K562 (cell line): Measurements from ENCODE around the gene STK32C. TPM values are rescaled to one million over a fixed set of nuclear protein-coding genes. Genes with fewer than 3 reads are reported as not detected.
A peak's percentile ranks its signal among the peaks of the same experiment; 100 is the strongest.

ENCODE experiments used
- ATAC-seq: fragments of 200-7000 bp; cut with Tn5 transposase; 3 replicates; pipeline ENCODE4 v1.9.1; 2020; ENCODE audit warnings: moderate library complexity
- BruUV-seq: library from RNA; stranded (reverse); fragments of 400-500 nt; replicated peaks from 2 replicates; lab custom pipeline; 2021; lab: Mats Ljungman, UMichigan
- CTCF ChIA-PET: fragments of 300-600 bp; formaldehyde crosslinking; extraction: SDS; loops from one replicate; lab custom pipeline; 2021; ENCODE audit warnings: low intra/inter-chr PET ratio; lab: Yijun Ruan, JAX
- POLR2A ChIA-PET: fragments of 300-600, 350-650 bp; sonication (Branson Sonifier 250); formaldehyde crosslinking; extraction: SDS; loops from one replicate; lab custom pipeline; 2021; ENCODE audit warnings: antibody characterized with exemption, inconsistent platforms; lab: Yijun Ruan, JAX
- DNase-seq, 4 experiments: peaks; one replicate each; pipeline versions ENCODE4 v3.0.0 to v3.0.0-alpha.2; 2011 to 2018; ENCODE audit warnings: low spot score in 3 of 4, mixed read lengths in 3 of 4; ENCODE audit errors: extremely low read depth in 1 of 4
- FAIRE-seq: peaks from 2 replicates; lab custom pipeline; 2011; peaks lifted over from hg19 to GRCh38; lab: Jason Lieb, UNC
- H2AFZ ChIP-seq: 2 replicates; pipeline ENCODE4 v1.6.0; 2011; ENCODE audit warnings: low read depth, low read length, control low read depth, inconsistent platforms
- H3K27ac ChIP-seq: fragments of 200-600 bp; 3 replicates; pipeline ENCODE4 v1.8.0; 2011; ENCODE audit warnings: low read depth, mild to moderate bottlenecking, control low read depth, inconsistent platforms, low read length, moderate library complexity, mixed read lengths; ENCODE audit errors: extremely low read depth
- H3K27me3 ChIP-seq, 2 experiments: fragments of 300-600 bp in 1 of 2; 2 replicates in 1 of 2; 3 replicates in 1 of 2; pipeline versions ENCODE4 v1.6.0 to v1.8.0; 2011; ENCODE audit warnings: inconsistent platforms in 2 of 2, low read length in 2 of 2, mild to moderate bottlenecking in 1 of 2, mixed read lengths in 1 of 2, moderate library complexity in 1 of 2; ENCODE audit not compliant: control insufficient read depth in 2 of 2, insufficient read depth in 2 of 2
- H3K36me3 ChIP-seq: fragments of 300-600 bp; 3 replicates; pipeline ENCODE4 v1.8.0; 2011; ENCODE audit warnings: mild to moderate bottlenecking, low read length, inconsistent platforms; ENCODE audit not compliant: control insufficient read depth, insufficient read depth
- H3K4me1 ChIP-seq, 2 experiments: fragments of 200-600 bp in 1 of 2; replicated peaks in 1 of 2; 2 replicates in 1 of 2; 3 replicates in 1 of 2; pipeline versions ENCODE4 v1.5.1 to v1.8.0; 2011; ENCODE audit warnings: inconsistent platforms in 2 of 2, low read length in 2 of 2, mild to moderate bottlenecking in 1 of 2, mixed read lengths in 1 of 2, moderate library complexity in 1 of 2; ENCODE audit not compliant: control insufficient read depth in 2 of 2, insufficient read depth in 2 of 2
- H3K4me2 ChIP-seq: 2 replicates; pipeline ENCODE4 v1.6.1; 2011; ENCODE audit warnings: low read length, control low read depth, inconsistent platforms, mixed read lengths; ENCODE audit not compliant: insufficient read depth
- H3K4me3 ChIP-seq: fragments of 200-600 bp; sonication (generic), shearing (Covaris generic); 2 replicates; pipeline ENCODE4 v1.5.1; 2016; ENCODE audit warnings: control low read depth, inconsistent platforms
- H3K79me2 ChIP-seq: fragments of 200-600 bp; 3 replicates; pipeline ENCODE4 v1.8.0; 2011; ENCODE audit warnings: low read length, inconsistent platforms; ENCODE audit not compliant: control insufficient read depth, insufficient read depth
- H3K9ac ChIP-seq, 2 experiments: 2 replicates each; pipeline versions ENCODE4 v1.6.0 to v1.6.1; 2011; ENCODE audit warnings: low read depth in 2 of 2, low read length in 2 of 2, control low read depth in 1 of 2, inconsistent platforms in 1 of 2, mild to moderate bottlenecking in 1 of 2, mixed read lengths in 1 of 2; ENCODE audit not compliant: insufficient read depth in 1 of 2
- H3K9me1 ChIP-seq: one replicate; pipeline ENCODE4 v1.6.0; 2011; ENCODE audit warnings: inconsistent platforms, mild to moderate bottlenecking, low read length, moderate library complexity; ENCODE audit not compliant: control insufficient read depth, insufficient read depth
- H3K9me3 ChIP-seq: replicated peaks from 2 replicates; pipeline ENCODE4 v1.5.1; 2011; ENCODE audit warnings: low read depth, low read length, inconsistent platforms; ENCODE audit not compliant: control insufficient read depth, insufficient read depth
- H4K20me1 ChIP-seq: replicated peaks from 2 replicates; pipeline ENCODE4 v1.6.1; 2011; ENCODE audit warnings: low read length, inconsistent platforms, mixed read lengths; ENCODE audit not compliant: control insufficient read depth, insufficient read depth
- KAT8 ChIP-seq: fragments of 450-650 bp; IDR thresholded peaks from 2 replicates; pipeline ENCODE4 v1.6.1; 2016; ENCODE audit warnings: low read depth, mild to moderate bottlenecking
- NR2C2 ChIP-seq, 2 experiments: fragments of 200-800 bp in 1 of 2; sonication (Bioruptor generic) in 1 of 2; sonication (generic) in 1 of 2; formaldehyde crosslinking in 1 of 2; IDR thresholded peaks; 2 replicates each; pipeline versions ENCODE4 v1.6.1 to v1.8.0; 2016 to 2022; ENCODE audit warnings: mild to moderate bottlenecking in 1 of 2, missing compliant biosample characterization in 1 of 2, missing genetic modification characterization in 1 of 2, missing genetic modification reagents in 1 of 2
- PTBP1 ChIP-seq: fragments of 200-400 bp; formaldehyde crosslinking; IDR thresholded peaks from 2 replicates; pipeline ENCODE4 v1.6.1; 2017; ENCODE audit warnings: low read depth, low read length
- SMAD4 ChIP-seq: fragments of 250-450 bp; sonication (Bioruptor Pico); conservative IDR thresholded peaks from 2 replicates; pipeline ENCODE4 v1.8.0; 2021; ENCODE audit warnings: inconsistent platforms, mild to moderate bottlenecking, moderate library complexity
- ZNF263 ChIP-seq: sonication (generic); formaldehyde crosslinking; IDR thresholded peaks from 2 replicates; pipeline ENCODE4 v1.8.0; 2022; ENCODE audit warnings: mild to moderate bottlenecking, missing genetic modification reagents, borderline replicate concordance
- WGBS: fragments of 100-300 bp; shearing (Covaris generic); methylation state at CpG from one replicate; pipeline ENCODE4 v1.1.6; 2016; ENCODE audit warnings: low coverage, mixed read lengths; ENCODE audit not compliant: insufficient coverage; ENCODE audit errors: missing lambda C conversion rate; 5-methylcytosine and 5-hydroxymethylcytosine counted together
- in situ Hi-C: fragments of 300-500 bp; cut with MboI; formaldehyde crosslinking; loops from 4 replicates; pipeline ENCODE4 v1.15.0; 2018; ENCODE audit warnings: inconsistent platforms, mixed read lengths
- intact Hi-C: fragments of 100-400 bp; cut with micrococcal nuclease; formaldehyde crosslinking; loops from 2 replicates; pipeline ENCODE4 v1.14.2; 2022
- polyA plus RNA-seq, 8 experiments: library from polyadenylated mRNA; depleted of rRNA in 4 of 8; stranded (reverse) in 5 of 8; unstranded in 3 of 8; fragments of >200 nt; fragmentation: Nextera tagmentation in 2 of 8; fragmentation: Illumina TruSeq in 1 of 8; extraction: Ambion mirVana in 2 of 8; extraction: Trizol in 1 of 8; gene quantifications; 2 replicates each; pipeline versions ENCODE4 v1.2.1 to v1.2.3, GENCODE V29; 2011 to 2014; ENCODE audit warnings: inconsistent platforms in 1 of 8, missing spikeins in 1 of 8
- total RNA-seq, 7 experiments: library from RNA; depleted of rRNA in 6 of 7; stranded (reverse); fragments of >200 nt in 6 of 7; fragmentation: Illumina TruSeq in 2 of 7; extraction: Trizol in 2 of 7; gene quantifications; 2 replicates each; pipeline versions ENCODE4 v1.2.1 to v1.2.3, GENCODE V29; 2011 to 2021; ENCODE audit warnings: low replicate concordance in 1 of 7
- TF ChIP-seq, protein P1 (sequence below): fragments of 250-450 bp; sonication (Bioruptor Pico); IDR thresholded peaks from 2 replicates; pipeline ENCODE4 v1.9.0; 2021; ENCODE audit warnings: mild to moderate bottlenecking, inconsistent platforms

The STK32C gene
- total and polyA plus RNA-seq, 9 of the 15 experiments (the other 6 are each of a cell fraction or from before 2014, with no cell fraction given), result 1.5 to 20.9 (median 6.5) TPM

DNA sequence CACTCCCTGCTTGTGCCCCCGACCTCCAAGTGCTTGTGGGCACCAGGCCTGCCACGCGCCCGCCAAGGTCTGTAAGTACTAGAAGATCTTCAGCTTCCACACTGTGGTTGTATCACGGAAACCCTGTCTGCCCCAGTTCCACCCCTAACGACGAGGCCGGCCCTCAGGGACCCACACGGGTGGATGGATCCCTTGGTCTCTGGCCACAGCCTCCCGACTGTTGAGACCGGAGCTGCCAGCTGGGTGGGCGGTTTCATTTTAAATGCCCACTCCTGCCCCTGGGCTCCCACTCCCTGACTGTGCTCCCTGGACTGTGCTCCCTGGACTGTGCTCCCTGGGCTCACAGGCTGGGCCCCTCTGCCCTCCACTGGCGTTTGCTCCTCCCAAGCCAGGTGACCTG, 70.9 kb downstream of the STK32C start:
- DNase-seq (no peak), ATAC-seq (no peak), FAIRE-seq (no peak)
- Histone ChIP-seq H2AFZ (no peak overlapping the region), H3K27me3 (peaks cover 22 to 93% of the 10 kb centered on the region in 2 experiments; a peak in 3 of 5 replicates), H3K27ac (no peak overlapping the region), H3K79me2 (no peaks in the 10 kb centered on the region), H4K20me1 (peaks cover 6% of the 10 kb centered on the region; the same call in 1 of the 2 replicates), H3K4me3 (no peak overlapping the region), H3K4me1 (peaks cover 0 to 23% of the 10 kb centered on the region in 2 experiments; a peak in 2 of 5 replicates), H3K4me2 (no peak overlapping the region), H3K9ac (no peak overlapping the region), H3K36me3 (no peaks in the 10 kb centered on the region), H3K9me3 (no peaks in the 10 kb centered on the region), H3K9me1 (no peaks in the 10 kb centered on the region)
- ChIA-PET CTCF (interaction anchor here (0.7 kb wide), 1 partner anchor 14 kb away, joined by 3 read pairs; no protein-coding TSS in a partner anchor), POLR2A (interaction anchor here (0.8 to 1.3 kb wide), 2 partner anchors 9 to 16 kb away, joined by 3 read pairs; no protein-coding TSS in a partner anchor)
- WGBS, result 25% methylated on average over 8 of the region's 13 CpGs
- intact Hi-C loops (no loop called here), in situ Hi-C loops (no loop called here)
- BruUV-seq, result no TSS peak
- TF ChIP-seq SMAD4 (CRISPR knock-in tag) (no peak), ZNF263 (peak; percentile 92)

DNA sequence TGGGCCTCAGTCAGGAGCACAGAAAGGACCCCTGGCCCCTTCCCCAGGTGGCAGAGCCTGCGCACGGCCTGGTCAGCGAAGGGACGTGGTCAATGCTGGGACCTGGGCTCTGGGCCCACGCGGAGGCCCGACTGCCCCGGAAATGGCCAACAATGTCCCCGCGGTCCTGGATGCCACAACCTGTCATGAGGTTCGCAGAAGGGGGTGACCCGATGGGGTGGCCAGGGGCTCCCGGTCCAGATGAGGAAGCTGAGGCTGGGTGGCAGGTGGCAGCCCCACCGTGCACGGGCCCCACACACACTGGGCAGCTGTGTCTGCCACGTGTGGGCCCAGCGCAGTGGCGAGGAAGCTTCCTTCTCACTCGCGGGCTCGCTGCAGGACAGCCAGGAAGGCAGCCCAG, 71.6 kb downstream of the STK32C start:
- DNase-seq (no peak), FAIRE-seq (no peak), ATAC-seq (no peak)
- Histone ChIP-seq H3K27ac (no peak overlapping the region), H3K9me3 (no peaks in the 10 kb centered on the region), H3K4me2 (no peak overlapping the region), H2AFZ (no peak overlapping the region), H3K9me1 (no peaks in the 10 kb centered on the region), H4K20me1 (peaks cover 6% of the 10 kb centered on the region; the same call in 1 of the 2 replicates), H3K27me3 (peaks cover 20 to 93% of the 10 kb centered on the region in 2 experiments; a peak in 3 of 5 replicates), H3K9ac (no peak overlapping the region), H3K79me2 (no peaks in the 10 kb centered on the region), H3K4me1 (peaks cover 0 to 27% of the 10 kb centered on the region in 2 experiments; a peak in 2 of 5 replicates), H3K36me3 (no peaks in the 10 kb centered on the region), H3K4me3 (no peak overlapping the region)
- BruUV-seq, result no TSS peak
- ChIA-PET POLR2A (interaction anchor here (0.8 to 1.3 kb wide), 2 partner anchors 10 to 17 kb away, joined by 3 read pairs; no protein-coding TSS in a partner anchor), CTCF (no interaction called here)
- WGBS, result 36% methylated on average over 11 of the region's 21 CpGs
- in situ Hi-C loops, result no loop called here
- intact Hi-C loops, result no loop called here
- TF ChIP-seq PTBP1 (no peak), NR2C2 (CRISPR knock-in tag; IDR thresholded peaks at IDR 0.05) (no peak), NR2C2 (tag; IDR thresholded peaks at IDR 0.05) (no peak), KAT8 (no peak)
- TF ChIP-seq, protein P1, sequence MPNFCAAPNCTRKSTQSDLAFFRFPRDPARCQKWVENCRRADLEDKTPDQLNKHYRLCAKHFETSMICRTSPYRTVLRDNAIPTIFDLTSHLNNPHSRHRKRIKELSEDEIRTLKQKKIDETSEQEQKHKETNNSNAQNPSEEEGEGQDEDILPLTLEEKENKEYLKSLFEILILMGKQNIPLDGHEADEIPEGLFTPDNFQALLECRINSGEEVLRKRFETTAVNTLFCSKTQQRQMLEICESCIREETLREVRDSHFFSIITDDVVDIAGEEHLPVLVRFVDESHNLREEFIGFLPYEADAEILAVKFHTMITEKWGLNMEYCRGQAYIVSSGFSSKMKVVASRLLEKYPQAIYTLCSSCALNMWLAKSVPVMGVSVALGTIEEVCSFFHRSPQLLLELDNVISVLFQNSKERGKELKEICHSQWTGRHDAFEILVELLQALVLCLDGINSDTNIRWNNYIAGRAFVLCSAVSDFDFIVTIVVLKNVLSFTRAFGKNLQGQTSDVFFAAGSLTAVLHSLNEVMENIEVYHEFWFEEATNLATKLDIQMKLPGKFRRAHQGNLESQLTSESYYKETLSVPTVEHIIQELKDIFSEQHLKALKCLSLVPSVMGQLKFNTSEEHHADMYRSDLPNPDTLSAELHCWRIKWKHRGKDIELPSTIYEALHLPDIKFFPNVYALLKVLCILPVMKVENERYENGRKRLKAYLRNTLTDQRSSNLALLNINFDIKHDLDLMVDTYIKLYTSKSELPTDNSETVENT (CRISPR knock-in tag), result no peak
